Gastroesophageal sphincter (tissue), 3 donors: Measurements from ENCODE around the gene ZER1.

ENCODE experiments used
- EP300 ChIP-seq: sonication (generic); formaldehyde crosslinking; IDR thresholded peaks from one replicate; pipeline ENCODE4 v1.6.1; 2017; ENCODE audit warnings: antibody characterized with exemption, mild to moderate bottlenecking
- POLR2A ChIP-seq, 2 donors: fragments of 450-650 bp; IDR thresholded peaks; one replicate each; pipeline ENCODE4 v1.6.1; 2017; ENCODE audit warnings: antibody characterized with exemption in 2 of 2, mild to moderate bottlenecking in 2 of 2, moderate library complexity in 1 of 2
- POLR2AphosphoS5 ChIP-seq: sonication (generic); formaldehyde crosslinking; IDR thresholded peaks from one replicate; pipeline ENCODE4 v1.6.1; 2017; ENCODE audit warnings: antibody characterized with exemption
- TF ChIP-seq, protein P1 (sequence below), 4 experiments: fragments of 200-600 bp in 2 of 4; fragments of 450-650 bp in 2 of 4; sonication (generic) in 1 of 4; IDR thresholded peaks; one replicate each; pipeline ENCODE4 v1.5.1; 2017 to 2019; ENCODE audit warnings: antibody characterized with exemption in 4 of 4, mild to moderate bottlenecking in 2 of 4, moderate library complexity in 2 of 4

DNA sequence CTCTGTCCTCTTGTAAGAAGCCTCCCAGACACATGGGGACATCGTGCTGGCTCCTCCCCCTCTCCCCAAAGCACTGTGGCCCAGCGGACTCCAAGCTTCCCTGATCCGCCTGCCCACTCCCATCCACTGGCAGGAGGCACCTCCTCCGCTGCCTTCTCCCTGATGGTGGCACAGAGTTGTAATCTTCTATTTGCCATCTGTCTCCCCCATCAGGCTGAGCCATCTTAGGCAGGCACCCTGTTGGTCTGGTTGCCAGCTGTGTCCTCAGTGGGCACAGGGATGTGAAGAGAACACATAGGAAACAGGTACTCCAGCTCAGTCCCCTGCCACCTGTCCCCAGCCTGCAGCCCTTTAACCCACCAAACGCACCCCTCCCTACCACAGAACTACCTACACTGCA is 42.4 kb downstream of the ZER1 start:
- TF ChIP-seq POLR2AphosphoS5, result no peak
- TF ChIP-seq, protein P1, sequence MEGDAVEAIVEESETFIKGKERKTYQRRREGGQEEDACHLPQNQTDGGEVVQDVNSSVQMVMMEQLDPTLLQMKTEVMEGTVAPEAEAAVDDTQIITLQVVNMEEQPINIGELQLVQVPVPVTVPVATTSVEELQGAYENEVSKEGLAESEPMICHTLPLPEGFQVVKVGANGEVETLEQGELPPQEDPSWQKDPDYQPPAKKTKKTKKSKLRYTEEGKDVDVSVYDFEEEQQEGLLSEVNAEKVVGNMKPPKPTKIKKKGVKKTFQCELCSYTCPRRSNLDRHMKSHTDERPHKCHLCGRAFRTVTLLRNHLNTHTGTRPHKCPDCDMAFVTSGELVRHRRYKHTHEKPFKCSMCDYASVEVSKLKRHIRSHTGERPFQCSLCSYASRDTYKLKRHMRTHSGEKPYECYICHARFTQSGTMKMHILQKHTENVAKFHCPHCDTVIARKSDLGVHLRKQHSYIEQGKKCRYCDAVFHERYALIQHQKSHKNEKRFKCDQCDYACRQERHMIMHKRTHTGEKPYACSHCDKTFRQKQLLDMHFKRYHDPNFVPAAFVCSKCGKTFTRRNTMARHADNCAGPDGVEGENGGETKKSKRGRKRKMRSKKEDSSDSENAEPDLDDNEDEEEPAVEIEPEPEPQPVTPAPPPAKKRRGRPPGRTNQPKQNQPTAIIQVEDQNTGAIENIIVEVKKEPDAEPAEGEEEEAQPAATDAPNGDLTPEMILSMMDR (IDR thresholded peaks at IDR 0.05), result no peak
- no peak for TF ChIP-seq POLR2A (IDR thresholded peaks at IDR 0.05)
- TF ChIP-seq EP300, result no peak
